Activated T-helper 1 cell treated with anti-CD3 and anti-CD28 coated beads, Interleukin-12 subunit alpha, Interleukin-12 subunit beta, Interleukin-2, Interleukin-4 antibody, amounts not matched to agents 30 ng/mL and 10 ng/mL and 1 ng/mL, durations not matched to agents 14 hours and 24 hours and 36 hours (primary cell): Measurements from ENCODE around the gene MLLT10. TPM values are rescaled to one million over a fixed set of nuclear protein-coding genes. Genes with fewer than 3 reads are reported as not detected.

Experiments
- DNase-seq: peaks from one replicate; pipeline ENCODE4 v3.0.0; 2021; ENCODE audit warnings: low spot score
- H3K27ac Mint-ChIP-seq: one replicate; pipeline ENCODE4 v1.8.0; 2021; ENCODE audit warnings: mild to moderate bottlenecking, mixed read lengths
- H3K27me3 Mint-ChIP-seq: one replicate; pipeline ENCODE4 v1.8.0; 2022; ENCODE audit warnings: mild to moderate bottlenecking, moderate library complexity, mixed read lengths; ENCODE audit not compliant: insufficient read depth
- H3K36me3 Mint-ChIP-seq: one replicate; pipeline ENCODE4 v1.8.0; 2021; ENCODE audit warnings: low read depth, mixed read lengths
- H3K4me1 Mint-ChIP-seq: one replicate; pipeline ENCODE4 v1.8.0; 2021; ENCODE audit warnings: low read depth, mixed read lengths
- H3K4me3 Mint-ChIP-seq: one replicate; pipeline ENCODE4 v1.8.0; 2021; ENCODE audit warnings: mild to moderate bottlenecking, moderate library complexity, mixed read lengths
- H3K9me3 Mint-ChIP-seq: one replicate; pipeline ENCODE4 v1.8.0; 2021; ENCODE audit warnings: mixed read lengths
- intact Hi-C: fragments of 100-400 bp; cut with micrococcal nuclease; formaldehyde crosslinking; loops from one replicate; pipeline ENCODE4 v1.15.1; 2024
- total RNA-seq: library from RNA; stranded (reverse); gene quantifications from 2 replicates; pipeline ENCODE4 v1.2.3, GENCODE V29; 2022

The MLLT10 gene
- total RNA-seq, 1 donor from 2014 or later = 43.1 TPM

DNA sequence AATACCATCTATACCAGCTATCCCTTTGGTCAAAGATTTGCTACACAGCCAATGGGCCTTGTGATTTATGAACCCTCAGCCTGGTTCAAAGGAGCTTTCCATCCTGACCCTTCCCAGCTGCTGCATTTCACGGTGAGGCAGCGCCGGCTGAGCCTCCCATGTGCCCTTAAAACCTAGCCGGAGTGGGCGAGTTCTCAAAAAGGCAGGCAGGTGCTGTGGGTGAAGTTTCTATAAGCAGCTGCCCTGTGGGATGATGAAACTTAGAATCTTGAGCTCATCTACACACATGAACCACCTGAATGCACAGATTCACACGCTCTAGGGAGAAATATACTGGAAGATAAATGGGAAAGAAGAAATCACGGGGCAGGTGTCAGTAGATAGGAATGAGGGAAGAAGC is 224.7 kb downstream of the MLLT10 start:
- Mint-ChIP-seq H3K27ac (no peak overlapping the region), H3K4me1 (peaks cover 2% of the 10 kb centered on the region), H3K4me3 (no peak overlapping the region), H3K27me3 (no peaks in the 10 kb centered on the region), H3K9me3 (no peaks in the 10 kb centered on the region), H3K36me3 (peaks cover 6% of the 10 kb centered on the region)
- DNase-seq = no peak
- intact Hi-C loops = no loop called here

DNA sequence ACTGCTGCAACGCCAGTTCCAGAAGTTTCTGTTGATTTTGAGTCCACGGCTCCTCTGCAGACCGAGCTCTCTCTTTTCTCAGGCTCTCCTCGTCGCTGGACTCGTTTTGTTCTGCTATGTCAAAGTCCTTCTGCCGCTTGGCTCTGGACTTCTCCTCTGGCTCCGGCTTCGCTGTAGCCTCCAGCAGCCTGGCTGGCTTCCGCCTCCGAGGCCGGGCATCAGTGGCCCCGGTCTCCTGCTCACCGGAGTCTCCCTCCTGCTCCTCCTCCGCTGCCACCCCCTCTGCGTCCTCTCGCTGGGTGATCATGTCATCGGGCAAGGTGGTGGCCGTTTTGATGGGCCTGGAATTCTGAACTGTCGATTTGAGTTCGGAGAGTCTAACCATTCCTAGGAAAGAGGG is 225.2 kb downstream of the MLLT10 start:
- peaks cover 7% of the 10 kb centered on the region for H3K4me1 Mint-ChIP-seq
- H3K27me3 Mint-ChIP-seq = no peaks in the 10 kb centered on the region
- no peak for DNase-seq
- H3K27ac Mint-ChIP-seq = no peak overlapping the region
- intact Hi-C loops = no loop called here
- no peak overlapping the region for H3K4me3 Mint-ChIP-seq
- peaks cover 11% of the 10 kb centered on the region for H3K36me3 Mint-ChIP-seq
- H3K9me3 Mint-ChIP-seq = no peaks in the 10 kb centered on the region

DNA sequence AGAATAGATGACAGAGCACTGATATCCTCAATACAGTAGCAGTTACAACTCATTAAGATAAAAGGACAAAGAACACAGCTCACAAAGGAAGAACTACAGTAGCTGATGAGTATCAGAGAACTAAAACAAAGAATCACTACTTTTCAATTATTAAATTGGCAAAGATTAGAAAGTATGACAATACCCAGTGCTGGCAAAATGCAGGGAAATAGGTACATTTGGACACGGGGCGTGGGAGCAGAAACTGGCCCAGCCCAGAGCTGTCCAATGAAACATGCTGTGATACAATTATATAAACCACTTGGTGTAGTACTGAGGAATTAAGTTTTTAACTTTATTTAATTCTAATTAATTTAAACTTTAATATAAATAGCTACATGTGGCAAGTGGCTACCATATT is 226.3 kb downstream of the MLLT10 start:
- intact Hi-C loops = no loop called here
- Mint-ChIP-seq H3K4me3 (no peak overlapping the region), H3K27ac (no peak overlapping the region), H3K4me1 (peaks cover 16% of the 10 kb centered on the region), H3K9me3 (no peaks in the 10 kb centered on the region), H3K27me3 (no peaks in the 10 kb centered on the region), H3K36me3 (peaks cover 11% of the 10 kb centered on the region)
- no peak for DNase-seq

DNA sequence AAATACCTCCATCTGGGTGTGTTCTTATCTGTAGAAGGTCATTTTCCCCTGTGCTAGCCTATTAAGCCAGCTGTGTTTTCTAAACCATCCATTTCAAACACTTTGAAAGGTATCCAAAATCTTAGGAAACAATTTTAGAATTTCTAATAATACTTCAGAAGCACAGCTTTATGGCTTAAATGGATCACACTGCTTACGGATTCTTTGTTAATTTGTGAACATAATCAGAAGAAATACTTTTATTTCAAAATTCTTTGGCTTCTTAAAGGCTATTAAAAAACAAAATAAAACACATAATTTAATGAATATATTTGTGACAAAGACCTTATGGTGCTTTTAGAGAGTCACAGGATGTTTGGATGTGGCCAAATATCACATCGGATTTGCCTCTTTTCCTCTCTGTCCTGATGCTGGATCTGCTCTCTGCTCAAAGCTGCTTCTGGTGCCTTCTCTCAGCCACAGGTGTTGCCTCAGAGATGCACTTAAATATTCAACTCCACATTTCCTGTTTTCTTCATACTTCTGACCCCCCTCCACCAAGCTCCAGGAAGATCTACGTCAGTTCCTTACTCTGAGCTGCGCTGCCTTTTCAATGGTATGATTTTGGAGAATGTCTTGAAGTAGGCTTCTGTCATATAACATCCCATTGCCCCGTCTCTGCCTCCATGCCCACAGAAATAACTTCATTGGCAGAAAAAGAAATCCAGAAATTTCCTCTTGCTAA is 230.6 kb downstream of the MLLT10 start:
- peak overlapping the region; percentile 21 for H3K4me3 Mint-ChIP-seq
- DNase-seq = peak; percentile 18
- peaks cover 18% of the 10 kb centered on the region for H3K4me1 Mint-ChIP-seq
- H3K27ac Mint-ChIP-seq = peak overlapping the region; percentile 76
- H3K36me3 Mint-ChIP-seq = peaks cover 6% of the 10 kb centered on the region
- H3K9me3 Mint-ChIP-seq = no peaks in the 10 kb centered on the region
- intact Hi-C loops = no loop called here
- no peaks in the 10 kb centered on the region for H3K27me3 Mint-ChIP-seq

DNA sequence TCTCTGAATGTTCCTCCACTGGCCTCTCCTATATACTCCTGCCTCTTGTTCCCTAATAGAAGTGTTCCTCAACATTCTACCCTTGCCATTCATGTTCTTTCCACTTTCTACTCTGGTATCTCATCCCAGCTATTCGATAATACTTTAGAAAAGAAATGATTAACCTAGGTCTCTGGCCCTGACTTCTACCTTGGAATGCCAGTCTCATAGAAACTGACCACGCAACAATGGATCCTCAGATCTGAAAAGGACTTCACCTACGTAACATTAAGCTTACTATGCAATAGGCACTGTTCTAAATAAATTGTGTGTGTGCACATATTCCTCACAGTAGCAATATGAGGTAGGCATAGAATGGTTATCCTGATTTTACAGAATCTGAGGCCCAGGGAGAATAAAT is 235.0 kb downstream of the MLLT10 start:
- peaks cover 8% of the 10 kb centered on the region for H3K36me3 Mint-ChIP-seq
- intact Hi-C loops = no loop called here
- DNase-seq = no peak
- peaks cover 12% of the 10 kb centered on the region for H3K4me1 Mint-ChIP-seq
- H3K27me3 Mint-ChIP-seq = no peaks in the 10 kb centered on the region
- no peak overlapping the region for H3K27ac Mint-ChIP-seq
- peaks cover 8% of the 10 kb centered on the region for H3K9me3 Mint-ChIP-seq
- no peak overlapping the region for H3K4me3 Mint-ChIP-seq

DNA sequence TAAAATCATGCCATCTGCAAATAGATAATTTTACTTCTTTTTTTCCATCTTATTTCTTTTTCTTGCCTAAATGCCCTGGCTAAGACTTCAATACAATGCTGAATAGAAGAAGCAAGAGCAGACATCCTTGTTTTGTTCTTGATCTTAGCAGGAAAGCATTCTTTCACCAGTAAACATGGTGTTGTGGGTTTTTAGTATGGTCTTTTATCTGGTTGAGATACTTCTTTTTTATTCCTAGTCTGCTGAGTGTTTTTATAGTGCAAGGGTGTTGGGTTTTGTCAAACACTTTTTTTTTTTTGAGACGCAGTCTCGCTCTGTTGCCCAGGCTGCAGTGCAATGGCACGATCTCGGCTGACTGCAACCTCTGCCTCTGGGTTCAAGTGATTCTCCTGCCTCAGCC is 237.2 kb downstream of the MLLT10 start:
- peaks cover 8% of the 10 kb centered on the region for H3K9me3 Mint-ChIP-seq
- no peak overlapping the region for H3K27ac Mint-ChIP-seq
- no peak for DNase-seq
- peaks cover 9% of the 10 kb centered on the region for H3K36me3 Mint-ChIP-seq
- no peak overlapping the region for H3K4me3 Mint-ChIP-seq
- no peaks in the 10 kb centered on the region for H3K4me1 Mint-ChIP-seq
- no peaks in the 10 kb centered on the region for H3K27me3 Mint-ChIP-seq
- intact Hi-C loops = no loop called here

DNA sequence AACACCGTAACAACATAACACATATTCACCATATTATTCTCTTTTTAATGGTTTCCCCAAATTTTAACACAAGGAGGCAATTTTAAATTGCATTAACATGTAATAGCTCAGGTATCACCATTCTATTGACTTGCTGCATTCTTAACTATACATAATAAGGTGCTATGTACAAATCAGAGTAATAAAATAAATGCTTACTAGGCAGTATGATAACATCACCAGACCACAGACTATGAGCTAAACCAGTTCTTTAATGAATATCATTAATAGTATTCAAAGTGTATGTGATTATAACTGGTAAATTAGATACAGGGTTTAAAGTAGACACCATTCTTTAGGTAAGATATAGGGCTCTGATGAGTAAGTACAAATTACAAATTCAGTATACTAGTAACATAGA is 242.9 kb downstream of the MLLT10 start:
- Mint-ChIP-seq H3K27ac (no peak overlapping the region), H3K4me3 (no peak overlapping the region), H3K9me3 (peaks cover 15% of the 10 kb centered on the region), H3K27me3 (no peaks in the 10 kb centered on the region), H3K4me1 (no peaks in the 10 kb centered on the region), H3K36me3 (peaks cover 22% of the 10 kb centered on the region)
- intact Hi-C loops = no loop called here
- no peak for DNase-seq

DNA sequence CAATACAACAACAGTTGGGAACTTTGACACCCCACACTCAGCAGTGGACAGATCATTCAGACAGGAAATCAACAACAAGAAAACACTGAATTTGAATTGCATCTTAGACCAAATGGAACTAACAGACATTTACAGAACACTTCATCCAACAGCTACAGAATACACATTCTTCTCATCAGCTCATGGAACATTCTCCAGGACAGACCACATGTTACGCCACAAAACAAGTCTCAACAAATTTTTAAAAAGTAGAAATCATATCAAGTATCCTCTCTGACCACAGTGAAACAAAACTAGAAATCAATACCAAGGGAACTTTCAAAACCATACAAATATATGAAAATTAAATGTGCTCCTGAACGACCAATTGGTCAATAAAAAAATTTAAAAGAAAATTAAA is 257.2 kb downstream of the MLLT10 start:
- DNase-seq = no peak
- Mint-ChIP-seq H3K4me1 (peaks cover 15% of the 10 kb centered on the region), H3K27me3 (no peaks in the 10 kb centered on the region), H3K27ac (no peak overlapping the region), H3K9me3 (peaks cover 14% of the 10 kb centered on the region), H3K4me3 (no peak overlapping the region), H3K36me3 (peaks cover 14% of the 10 kb centered on the region)
- intact Hi-C loops = no loop called here

Other genes with a start within 250 kb of the MLLT10 start
- gene SKIDA1, start 8.6 kb upstream of the MLLT10 start, total RNA-seq = 0.05 and 0.15 TPM in 2 replicates